Stimulated activated CD4-positive, alpha-beta T cell treated with anti-CD3 and anti-CD28 coated beads, TNF-alpha, amount 100 ng/mL, for 4 hours (primary cell): ENCODE measurements around the gene PPP1R37.

Source experiments
- DNase-seq, 3 experiments: peaks; one replicate each; pipeline ENCODE4 v3.0.0-alpha.2; 2020; ENCODE audit warnings: low read depth in 3 of 3

Gene PPP1R37

DNA sequence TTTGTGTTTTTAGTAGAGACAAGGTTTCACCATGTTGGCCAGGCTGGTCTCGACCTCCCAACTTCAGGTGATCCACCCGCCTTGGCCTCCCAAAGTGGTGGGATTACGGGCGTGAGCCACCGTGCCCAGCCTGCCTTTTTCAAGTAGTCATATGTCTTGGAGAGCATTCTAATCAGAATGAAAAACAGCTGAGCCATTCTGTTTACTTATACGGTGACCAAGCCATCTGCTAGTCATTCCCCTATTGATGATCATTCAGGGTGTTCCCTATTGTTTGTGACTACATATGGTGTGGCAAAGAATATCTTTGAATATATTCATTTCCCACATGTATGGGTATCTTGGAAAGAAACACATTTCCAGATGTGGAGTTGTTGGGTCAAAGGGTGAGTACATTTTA lies 102.8 kb downstream of the PPP1R37 start:
- no peak for DNase-seq
